GM23248 (cell line): ENCODE results near the gene ZNF500. TPM values are rescaled to one million over a fixed set of nuclear protein-coding genes. Genes with fewer than 3 reads are reported as not detected.

ENCODE experiments used
- DNase-seq: peaks from one replicate; pipeline ENCODE4 v3.0.0-alpha.2; 2015
- H2AFZ ChIP-seq: fragments of 200-600 bp; sonication (generic); 2 replicates; pipeline ENCODE4 v1.6.1; 2016; ENCODE audit warnings: antibody characterized with exemption
- H3F3A ChIP-seq: fragments of 200-600 bp; sonication (generic); 2 replicates; pipeline ENCODE4 v1.6.1; 2016; ENCODE audit warnings: mild to moderate bottlenecking, antibody characterized with exemption, mixed run types; ENCODE audit not compliant: insufficient read depth
- H3K27ac ChIP-seq: fragments of 200-600 bp; sonication (generic); 2 replicates; pipeline ENCODE4 v1.5.1; 2016; ENCODE audit warnings: mild to moderate bottlenecking
- H3K27me3 ChIP-seq: fragments of 200-600 bp; sonication (generic); replicated peaks from 2 replicates; pipeline ENCODE4 v1.6.1; 2016; ENCODE audit warnings: mild to moderate bottlenecking; ENCODE audit not compliant: insufficient read depth
- H3K36me3 ChIP-seq: fragments of 200-600 bp; sonication (generic); 2 replicates; pipeline ENCODE4 v1.6.1; 2016; ENCODE audit warnings: low read depth, mild to moderate bottlenecking
- H3K4me1 ChIP-seq: fragments of 200-600 bp; sonication (generic); 2 replicates; pipeline ENCODE4 v1.6.1; 2016; ENCODE audit warnings: mild to moderate bottlenecking; ENCODE audit not compliant: insufficient read depth
- H3K4me2 ChIP-seq: fragments of 200-600 bp; sonication (generic); one replicate; pipeline ENCODE4 v1.6.1; 2016; ENCODE audit warnings: mild to moderate bottlenecking; ENCODE audit not compliant: unreplicated experiment
- H3K4me3 ChIP-seq: fragments of 200-600 bp; sonication (generic); 2 replicates; pipeline ENCODE4 v1.5.1; 2016; ENCODE audit warnings: mild to moderate bottlenecking
- H3K79me2 ChIP-seq: fragments of 200-600 bp; sonication (generic); 2 replicates; pipeline ENCODE4 v1.6.1; 2016; ENCODE audit warnings: mild to moderate bottlenecking; ENCODE audit not compliant: insufficient read depth
- H3K9ac ChIP-seq: fragments of 200-600 bp; sonication (generic); 2 replicates; pipeline ENCODE4 v1.6.1; 2016; ENCODE audit warnings: mild to moderate bottlenecking
- H3K9me2 ChIP-seq: fragments of 200-600 bp; sonication (generic); 2 replicates; pipeline ENCODE4 v1.6.1; 2016; ENCODE audit warnings: mixed run types, mild to moderate bottlenecking, moderate library complexity; ENCODE audit not compliant: insufficient read depth
- H3K9me3 ChIP-seq: fragments of 200-600 bp; sonication (generic); one replicate; pipeline ENCODE4 v1.6.1; 2017; ENCODE audit warnings: low read depth
- H4K20me1 ChIP-seq: fragments of 200-600 bp; sonication (generic); 2 replicates; pipeline ENCODE4 v1.6.0; 2016; ENCODE audit not compliant: insufficient read depth
- EZH2 ChIP-seq: fragments of 200-600 bp; sonication (generic); IDR thresholded peaks from 2 replicates; pipeline ENCODE4 v1.6.1; 2018; ENCODE audit warnings: antibody characterized with exemption, mild to moderate bottlenecking; ENCODE audit not compliant: insufficient read depth, poor library complexity, severe bottlenecking
- EZH2phosphoT487 ChIP-seq: fragments of 200-600 bp; sonication (generic); IDR thresholded peaks from 2 replicates; pipeline ENCODE4 v1.6.1; 2018; ENCODE audit warnings: antibody characterized with exemption, moderate library complexity, mild to moderate bottlenecking, low read depth; ENCODE audit not compliant: insufficient read depth
- WGBS, 2 experiments: methylation state at CpG; one replicate each; pipeline ENCODE4 v1.1.6; 2015 to 2017; ENCODE audit warnings: low lambda C conversion rate in 2 of 2, low coverage in 1 of 2; ENCODE audit errors: missing lambda C conversion rate in 2 of 2; 5-methylcytosine and 5-hydroxymethylcytosine counted together
- in situ Hi-C: fragments of 300-500 bp; cut with MboI; formaldehyde crosslinking; loops from 2 replicates; pipeline ENCODE4 v1.15.0; 2020
- polyA plus RNA-seq: library from polyadenylated mRNA; unstranded; fragments of >200 nt; fragmentation: Nextera tagmentation; extraction: Ambion mirVana; gene quantifications from 2 replicates; pipeline ENCODE4 v1.2.1, GENCODE V29; 2016
- small RNA-seq: library from RNA; depleted of rRNA; stranded (forward); fragments of <200 nt; gene quantifications from one replicate; pipeline ENCODE3, GENCODE V24; 2014; ENCODE audit warnings: low read depth, low replicate concordance
- total RNA-seq: library from RNA; depleted of rRNA; stranded (reverse); fragments of >200 nt; shearing (Covaris generic); gene quantifications from 2 replicates; pipeline ENCODE4 v1.2.3, GENCODE V29; 2014; rRNA removed

Gene ZNF500
- total and polyA plus RNA-seq, 2 experiments from 2014 or later = 7.4 to 12.3 TPM

DNA sequence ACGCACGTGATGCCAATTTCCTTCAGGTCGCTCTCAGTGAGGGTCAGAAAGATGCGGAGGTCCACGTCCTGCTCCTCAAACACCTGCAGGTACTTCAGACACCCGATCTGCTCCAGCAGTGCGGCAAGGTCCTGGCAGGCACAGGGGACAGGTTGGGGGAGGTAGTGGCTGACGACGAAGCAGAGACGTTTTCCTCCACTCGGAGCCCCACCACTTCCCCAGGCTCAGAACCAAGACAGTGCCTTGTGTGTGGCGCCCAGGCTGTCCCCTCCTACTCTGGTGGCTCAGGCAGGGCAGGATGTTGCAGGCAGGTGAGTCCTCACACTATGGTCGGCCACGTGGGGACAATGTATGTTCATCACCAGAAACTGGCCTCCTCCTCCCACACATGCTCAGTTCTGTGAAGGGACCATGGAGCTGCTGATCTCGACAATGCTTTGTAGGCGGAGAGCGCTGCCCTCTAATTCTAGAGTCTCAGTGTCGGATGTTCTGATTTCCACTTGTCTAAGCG is 67.9 kb downstream of the ZNF500 start:
- Histone ChIP-seq H3F3A (0 out of 2 replicates have a peak, but pooled peaks cover 8% of the 10 kb centered on the region), H3K27me3 (no peaks in the 10 kb centered on the region), H3K9me3 (no peaks in the 10 kb centered on the region), H2AFZ (no peak overlapping the region), H3K4me2 (no peak overlapping the region), H3K4me1 (peaks cover 14% of the 10 kb centered on the region), H3K36me3 (0 out of 2 replicates have a peak, but pooled peaks cover 3% of the 10 kb centered on the region), H3K9me2 (no peaks in the 10 kb centered on the region), H3K9ac (no peak overlapping the region), H4K20me1 (no peaks in the 10 kb centered on the region), H3K4me3 (no peak overlapping the region), H3K27ac (no peak overlapping the region), H3K79me2 (no peaks in the 10 kb centered on the region)
- in situ Hi-C loops = no loop called here
- no peak for DNase-seq
- WGBS, 2 experiments = 93 to 94% methylated on average over 19 of the region's 19 CpGs
- TF ChIP-seq EZH2 (no peak), EZH2phosphoT487 (no peak)

DNA sequence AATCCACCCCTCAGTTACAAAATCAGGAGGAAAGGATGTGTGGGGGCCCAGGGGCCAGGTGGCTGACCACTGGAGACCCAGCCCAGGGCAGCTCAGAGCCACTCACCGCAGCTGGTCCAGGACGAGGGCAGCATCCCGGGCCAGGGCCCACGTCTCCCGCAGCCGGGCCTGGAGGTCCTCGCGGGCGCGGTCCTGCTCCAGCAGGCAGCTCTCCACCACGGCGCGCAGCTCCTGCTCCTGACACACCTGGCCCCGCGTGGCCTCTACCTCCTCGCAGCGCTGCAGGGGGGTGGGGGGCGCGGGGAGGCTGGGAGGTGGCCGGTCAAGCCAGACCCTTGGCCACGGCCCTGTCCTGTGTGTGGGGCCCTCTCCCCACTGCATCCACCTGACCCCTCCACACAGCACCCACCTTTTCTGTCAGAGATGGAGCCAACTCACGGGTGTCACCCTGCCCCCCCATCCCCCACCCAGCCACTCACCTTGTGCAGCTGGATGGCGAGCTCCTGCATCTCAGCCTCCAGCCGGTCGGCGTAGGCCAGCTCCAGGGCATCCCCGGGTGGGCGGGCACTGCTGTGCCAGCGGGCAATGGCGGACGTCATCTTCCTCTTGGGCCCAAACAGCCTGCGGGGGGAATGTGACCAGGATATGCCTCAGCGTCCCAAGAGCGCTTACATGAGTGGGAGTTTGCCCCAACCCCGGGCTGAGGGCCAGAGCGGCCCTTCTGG is 68.5 kb downstream of the ZNF500 start:
- in situ Hi-C loops = no loop called here
- Histone ChIP-seq H4K20me1 (no peaks in the 10 kb centered on the region), H3K4me3 (no peak overlapping the region), H3F3A (0 out of 2 replicates have a peak, but pooled peaks cover 8% of the 10 kb centered on the region), H3K9me3 (no peaks in the 10 kb centered on the region), H3K27ac (no peak overlapping the region), H3K9ac (no peak overlapping the region), H3K36me3 (0 out of 2 replicates have a peak, but pooled peaks cover 3% of the 10 kb centered on the region), H2AFZ (no peak overlapping the region), H3K79me2 (no peaks in the 10 kb centered on the region), H3K4me1 (peaks cover 14% of the 10 kb centered on the region), H3K9me2 (no peaks in the 10 kb centered on the region), H3K27me3 (no peaks in the 10 kb centered on the region), H3K4me2 (no peak overlapping the region)
- no peak for DNase-seq
- no peak for TF ChIP-seq EZH2
- WGBS, 2 experiments = 92 to 96% methylated on average over 15 to 35 of the region's 36 CpGs

Small RNA genes lying within 50 kb of the gene (small RNA-seq; reads per million reads assigned to genes)
- gene RF00017 = not detected

Other genes with a start within 250 kb of the ZNF500 start
- 14.7 and 20.7 TPM in 2 replicates for gene CDIP1, start 228.4 kb downstream of the ZNF500 start, total RNA-seq
- gene CDIP1, start 228.4 kb downstream of the ZNF500 start, polyA plus RNA-seq = 17.7 and 20.3 TPM in 2 replicates
- not detected in 2 replicates for gene C16orf96, start 210.8 kb downstream of the ZNF500 start, total RNA-seq
- not detected in 2 replicates for gene C16orf96, start 210.8 kb downstream of the ZNF500 start, polyA plus RNA-seq
- gene UBALD1, start 152.3 kb downstream of the ZNF500 start, total RNA-seq = 9.9 and 17.4 TPM in 2 replicates
- gene UBALD1, start 152.3 kb downstream of the ZNF500 start, polyA plus RNA-seq = 10.3 and 11.5 TPM in 2 replicates
- 26.4 and 30.2 TPM in 2 replicates for gene MGRN1, start 142.3 kb downstream of the ZNF500 start, total RNA-seq
- gene MGRN1, start 142.3 kb downstream of the ZNF500 start, polyA plus RNA-seq = 13.1 and 14.0 TPM in 2 replicates
- 34.8 and 43.6 TPM in 2 replicates for gene NUDT16L1, start 73.6 kb downstream of the ZNF500 start, total RNA-seq
- 42.9 and 43.6 TPM in 2 replicates for gene NUDT16L1, start 73.6 kb downstream of the ZNF500 start, polyA plus RNA-seq
- 17.6 and 20.0 TPM in 2 replicates for gene ANKS3, start 32.9 kb downstream of the ZNF500 start, total RNA-seq
- gene ANKS3, start 32.9 kb downstream of the ZNF500 start, polyA plus RNA-seq = 12.8 and 13.0 TPM in 2 replicates
- 0.25 and 0.86 TPM in 2 replicates for gene DNAAF8, start 32.6 kb downstream of the ZNF500 start, total RNA-seq
- gene DNAAF8, start 32.6 kb downstream of the ZNF500 start, polyA plus RNA-seq = 1.7 and 2.3 TPM in 2 replicates
- not detected in 2 replicates for gene SEPTIN12, start 21.2 kb upstream of the ZNF500 start, total RNA-seq
- not detected in 2 replicates for gene SEPTIN12, start 21.2 kb upstream of the ZNF500 start, polyA plus RNA-seq
- not detected in 2 replicates for gene SMIM22, start 28.2 kb upstream of the ZNF500 start, total RNA-seq
- gene SMIM22, start 28.2 kb upstream of the ZNF500 start, polyA plus RNA-seq = not detected in 2 replicates
- gene ROGDI, start 35.5 kb upstream of the ZNF500 start, total RNA-seq = 17.7 and 27.3 TPM in 2 replicates
- 21.4 and 25.2 TPM in 2 replicates for gene ROGDI, start 35.5 kb upstream of the ZNF500 start, polyA plus RNA-seq
- gene GLYR1, start 80.1 kb upstream of the ZNF500 start, total RNA-seq = 27.4 and 31.2 TPM in 2 replicates
- gene GLYR1, start 80.1 kb upstream of the ZNF500 start, polyA plus RNA-seq = 36.6 and 39.9 TPM in 2 replicates
- gene UBN1, start 80.3 kb upstream of the ZNF500 start, total RNA-seq = 16.4 and 18.1 TPM in 2 replicates
- gene UBN1, start 80.3 kb upstream of the ZNF500 start, polyA plus RNA-seq = 9.3 and 9.9 TPM in 2 replicates
- 1.2 and 1.9 TPM in 2 replicates for gene PPL, start 170.0 kb upstream of the ZNF500 start, total RNA-seq
- gene PPL, start 170.0 kb upstream of the ZNF500 start, polyA plus RNA-seq = 0.94 and 1.7 TPM in 2 replicates
- not detected in 2 replicates for gene SEC14L5, start 191.2 kb upstream of the ZNF500 start, total RNA-seq
- gene SEC14L5, start 191.2 kb upstream of the ZNF500 start, polyA plus RNA-seq = not detected in 2 replicates